Trophoblast cell (in vitro differentiated cells and primary cell): Measurements from ENCODE around the gene HIRA.

Experiments
- DNase-seq, 2 donors: peaks; one replicate each; pipeline ENCODE4 v3.0.0-alpha.2; 2016
- H2AFZ ChIP-seq: 2 replicates; pipeline ENCODE4 v1.6.1; 2013; ENCODE audit warnings: low read length, moderate library complexity, mild to moderate bottlenecking; ENCODE audit not compliant: insufficient read depth, poor library complexity
- H2AK5ac ChIP-seq: 2 replicates; pipeline ENCODE4 v1.6.1; 2013; ENCODE audit warnings: mild to moderate bottlenecking, low read length
- H2BK120ac ChIP-seq: 2 replicates; pipeline ENCODE4 v1.6.1; 2013; ENCODE audit warnings: low read length, mild to moderate bottlenecking, moderate library complexity; ENCODE audit not compliant: insufficient read depth, poor library complexity
- H2BK12ac ChIP-seq: 2 replicates; pipeline ENCODE4 v1.6.1; 2013; ENCODE audit warnings: mild to moderate bottlenecking, low read length, moderate library complexity
- H2BK5ac ChIP-seq: 2 replicates; pipeline ENCODE4 v1.6.1; 2013; ENCODE audit warnings: low read length, low read depth, moderate library complexity, mild to moderate bottlenecking; ENCODE audit not compliant: poor library complexity
- H3K14ac ChIP-seq: 2 replicates; pipeline ENCODE4 v1.6.1; 2013; ENCODE audit warnings: mild to moderate bottlenecking, low read length
- H3K18ac ChIP-seq: 2 replicates; pipeline ENCODE4 v1.6.1; 2013; ENCODE audit warnings: mild to moderate bottlenecking, low read length
- H3K23ac ChIP-seq: 2 replicates; pipeline ENCODE4 v1.6.1; 2013; ENCODE audit warnings: low read length
- H3K27ac ChIP-seq: 2 replicates; pipeline ENCODE4 v1.5.1; 2013; ENCODE audit warnings: low read depth, mild to moderate bottlenecking, inconsistent platforms, low read length, moderate library complexity
- H3K27me3 ChIP-seq: 2 replicates; pipeline ENCODE4 v1.6.1; 2013; ENCODE audit warnings: inconsistent platforms, mild to moderate bottlenecking, low read length, moderate library complexity; ENCODE audit not compliant: insufficient read depth
- H3K36me3 ChIP-seq, 2 experiments: 1 replicate in 1 of 2; 2 replicates in 1 of 2; pipeline ENCODE4 v1.6.1; 2013; ENCODE audit warnings: low read length in 2 of 2, mild to moderate bottlenecking in 2 of 2, moderate library complexity in 1 of 2; ENCODE audit not compliant: insufficient read depth in 2 of 2, control insufficient read depth in 1 of 2
- H3K4ac ChIP-seq: 2 replicates; pipeline ENCODE4 v1.6.1; 2013; ENCODE audit warnings: low read depth, mild to moderate bottlenecking, low read length, moderate library complexity
- H3K4me1 ChIP-seq, 2 experiments: 1 replicate in 1 of 2; 2 replicates in 1 of 2; pipeline ENCODE4 v1.6.1; 2013; ENCODE audit warnings: low read length in 2 of 2, mild to moderate bottlenecking in 2 of 2, moderate library complexity in 1 of 2; ENCODE audit not compliant: insufficient read depth in 2 of 2, control insufficient read depth in 1 of 2
- H3K4me2 ChIP-seq: 2 replicates; pipeline ENCODE4 v1.6.1; 2013; ENCODE audit warnings: inconsistent platforms, mild to moderate bottlenecking, low read length, moderate library complexity
- H3K4me3 ChIP-seq: 2 replicates; pipeline ENCODE4 v1.5.1; 2013; ENCODE audit warnings: mild to moderate bottlenecking, low read depth, low read length, inconsistent platforms
- H3K79me1 ChIP-seq: one replicate; pipeline ENCODE4 v1.6.1; 2013; ENCODE audit warnings: low read length
- H3K79me2 ChIP-seq: 2 replicates; pipeline ENCODE4 v1.6.1; 2013; ENCODE audit warnings: low read length, mild to moderate bottlenecking; ENCODE audit not compliant: control insufficient read depth, insufficient read depth, poor library complexity
- H3K9ac ChIP-seq: 2 replicates; pipeline ENCODE4 v1.6.1; 2013; ENCODE audit warnings: mild to moderate bottlenecking, low read length
- H3K9me3 ChIP-seq: 2 replicates; pipeline ENCODE4 v1.6.1; 2013; ENCODE audit warnings: low read depth, mild to moderate bottlenecking, control low read depth, inconsistent platforms, low read length; ENCODE audit not compliant: insufficient read depth
- H4K12ac ChIP-seq: 2 replicates; pipeline ENCODE4 v1.6.1; 2013; ENCODE audit warnings: low read depth, mild to moderate bottlenecking, low read length, moderate library complexity
- H4K8ac ChIP-seq: 2 replicates; pipeline ENCODE4 v1.6.1; 2013; ENCODE audit warnings: low read depth, mild to moderate bottlenecking, low read length, moderate library complexity
- H4K91ac ChIP-seq: one replicate; pipeline ENCODE4 v1.6.1; 2013; ENCODE audit warnings: low read depth, mild to moderate bottlenecking, low read length, moderate library complexity
- WGBS: extraction: QIAGEN DNeasy Blood & Tissue Kit; methylation state at CpG from one replicate; pipeline ENCODE4 v1.1.7; 2013; ENCODE audit warnings: missing lambda C conversion rate; ENCODE audit not compliant: insufficient read length, insufficient coverage; ENCODE audit errors: extremely low coverage; 5-methylcytosine and 5-hydroxymethylcytosine counted together

HIRA gene

GRCh38 chr22:19419086-19419463, 12.5 kb downstream of the HIRA start:
- Histone ChIP-seq H2BK12ac (no peak overlapping the region), H2BK120ac (no peak overlapping the region), H3K14ac (no peak overlapping the region), H3K79me2 (no peaks in the 10 kb centered on the region), H3K18ac (no peak overlapping the region), H3K9ac (no peak overlapping the region), H3K4me3 (no peak overlapping the region), H2AK5ac (no peak overlapping the region), H3K36me3 (no peaks in the 10 kb centered on the region), H3K23ac (no peak overlapping the region), H3K4me2 (no peak overlapping the region), H4K91ac (no peak overlapping the region), H3K79me1 (no peaks in the 10 kb centered on the region), H2AFZ (no peak overlapping the region), H3K9me3 (no peaks in the 10 kb centered on the region), H3K4me1 (peaks cover 10 to 12% of the 10 kb centered on the region in 2 experiments), H3K4ac (peak overlapping the region; percentile 1), H3K27ac (no peak overlapping the region), H3K27me3 (no peaks in the 10 kb centered on the region), H4K8ac (no peak overlapping the region), H2BK5ac (no peak overlapping the region), H4K12ac (no peak overlapping the region)
- no peak for DNase-seq
- WGBS = no CpG with 5 or more reads among the region's 5 CpGs

- Histone ChIP-seq H4K91ac (no peak overlapping the region), H3K79me1 (no peaks in the 10 kb centered on the region), H3K27me3 (no peaks in the 10 kb centered on the region), H2BK5ac (no peak overlapping the region), H3K18ac (no peak overlapping the region), H3K36me3 (peaks cover 4 to 16% of the 10 kb centered on the region in 2 experiments), H3K9ac (no peak overlapping the region), H2AK5ac (no peak overlapping the region), H3K4ac (no peak overlapping the region), H3K4me3 (no peak overlapping the region), H3K14ac (no peak overlapping the region), H3K9me3 (no peaks in the 10 kb centered on the region), H3K23ac (no peak overlapping the region), H3K79me2 (no peaks in the 10 kb centered on the region), H3K27ac (no peak overlapping the region), H2BK12ac (no peak overlapping the region), H3K4me1 (peaks cover 3 to 7% of the 10 kb centered on the region in 2 experiments), H2BK120ac (no peak overlapping the region), H2AFZ (no peak overlapping the region), H4K12ac (no peak overlapping the region), H4K8ac (no peak overlapping the region), H3K4me2 (no peak overlapping the region)
- no CpG with 5 or more reads among the region's 4 CpGs for WGBS
- no peak for DNase-seq
These were observed 18.6 kb downstream of the HIRA start for GRCh38 chr22:19412923-19413322.

- H2AFZ ChIP-seq = no peak overlapping the region
- H3K9me3 ChIP-seq = no peaks in the 10 kb centered on the region
- peaks cover 8 to 20% of the 10 kb centered on the region in 2 experiments for H3K36me3 ChIP-seq
- no peaks in the 10 kb centered on the region for H3K79me2 ChIP-seq
- no peak overlapping the region for H2BK12ac ChIP-seq
- H3K27me3 ChIP-seq = no peaks in the 10 kb centered on the region
- no peak overlapping the region for H2BK120ac ChIP-seq
- no peak overlapping the region for H3K14ac ChIP-seq
- no peak overlapping the region for H3K27ac ChIP-seq
- H3K4me2 ChIP-seq = no peak overlapping the region
- DNase-seq = no peak
- no peak overlapping the region for H4K8ac ChIP-seq
- no peak overlapping the region for H4K91ac ChIP-seq
- WGBS = no CpG with 5 or more reads among the region's 4 CpGs
- H3K4me1 ChIP-seq = peaks cover 3 to 10% of the 10 kb centered on the region in 2 experiments
- H2AK5ac ChIP-seq = no peak overlapping the region
- no peaks in the 10 kb centered on the region for H3K79me1 ChIP-seq
- no peak overlapping the region for H3K4me3 ChIP-seq
- no peak overlapping the region for H2BK5ac ChIP-seq
- peak overlapping the region; percentile 7 for H3K18ac ChIP-seq
- no peak overlapping the region for H3K23ac ChIP-seq
- H3K4ac ChIP-seq = no peak overlapping the region
- H4K12ac ChIP-seq = no peak overlapping the region
- no peak overlapping the region for H3K9ac ChIP-seq
These were observed 19.1 kb downstream of the HIRA start for GRCh38 chr22:19412478-19412877.

GRCh38 chr22:19411690-19412045, 19.9 kb downstream of the HIRA start:
- Histone ChIP-seq H2AK5ac (no peak overlapping the region), H3K23ac (no peak overlapping the region), H3K27ac (no peak overlapping the region), H2BK120ac (no peak overlapping the region), H3K36me3 (peaks cover 8 to 20% of the 10 kb centered on the region in 2 experiments), H2BK12ac (no peak overlapping the region), H3K79me1 (no peaks in the 10 kb centered on the region), H3K18ac (no peak overlapping the region), H3K79me2 (no peaks in the 10 kb centered on the region), H4K8ac (no peak overlapping the region), H4K12ac (no peak overlapping the region), H3K9me3 (no peaks in the 10 kb centered on the region), H2AFZ (no peak overlapping the region), H4K91ac (no peak overlapping the region), H3K27me3 (no peaks in the 10 kb centered on the region), H3K4me3 (no peak overlapping the region), H2BK5ac (no peak overlapping the region), H3K4me2 (no peak overlapping the region), H3K9ac (no peak overlapping the region), H3K4ac (no peak overlapping the region), H3K4me1 (peaks cover 3 to 10% of the 10 kb centered on the region in 2 experiments), H3K14ac (no peak overlapping the region)
- WGBS = no CpG with 5 or more reads among the region's 1 CpG
- DNase-seq = no peak
